ENCODE measurements around the gene PADI1.

The PADI1 gene

GRCh38 chr1:17214876-17215544 is 10.1 kb downstream of the PADI1 start:
- in situ Hi-C loops (cut with MboI; ENCODE audit: low sequenced_read_pairs): no loop called here

GRCh38 chr1:17215545-17215890 is 10.6 kb downstream of the PADI1 start:
- in situ Hi-C loops (cut with MboI; ENCODE audit: low sequenced_read_pairs): no loop called here

- in situ Hi-C loops (cut with MboI; ENCODE audit: low sequenced_read_pairs): no loop called here
Observed at GRCh38 chr1:17216078-17216477, 11.2 kb downstream of the PADI1 start.

GRCh38 chr1:17217607-17218006 is 12.7 kb downstream of the PADI1 start:
- in situ Hi-C loops (cut with MboI; ENCODE audit: low sequenced_read_pairs): no loop called here

GRCh38 chr1:17218939-17219338 is 14.0 kb downstream of the PADI1 start:
- in situ Hi-C loops (cut with MboI; ENCODE audit: low sequenced_read_pairs): no loop called here

GRCh38 chr1:17220287-17220686 is 15.4 kb downstream of the PADI1 start:
- in situ Hi-C loops (cut with MboI; ENCODE audit: low sequenced_read_pairs): no loop called here

GRCh38 chr1:17222557-17222956 is 17.6 kb downstream of the PADI1 start:
- in situ Hi-C loops (cut with MboI; ENCODE audit: low sequenced_read_pairs): no loop called here

- in situ Hi-C loops (cut with MboI; ENCODE audit: low sequenced_read_pairs): no loop called here
Observed at GRCh38 chr1:17224434-17224833, 19.5 kb downstream of the PADI1 start.

- in situ Hi-C loops (cut with MboI; ENCODE audit: low sequenced_read_pairs): no loop called here
Observed at GRCh38 chr1:17225140-17225539, 20.2 kb downstream of the PADI1 start.

GRCh38 chr1:17227358-17227915 is 22.5 kb downstream of the PADI1 start:
- in situ Hi-C loops (cut with MboI; ENCODE audit: low sequenced_read_pairs): no loop called here

- in situ Hi-C loops (cut with MboI; ENCODE audit: low sequenced_read_pairs): no loop called here
Observed at GRCh38 chr1:17228619-17229018, 23.7 kb downstream of the PADI1 start.

GRCh38 chr1:17229379-17229778 is 24.5 kb downstream of the PADI1 start:
- in situ Hi-C loops (cut with MboI; ENCODE audit: low sequenced_read_pairs): no loop called here

GRCh38 chr1:17230106-17230505 is 25.2 kb downstream of the PADI1 start:
- in situ Hi-C loops (cut with MboI; ENCODE audit: low sequenced_read_pairs): loop anchor here (10.0 kb wide), 1 partner anchor 105 kb away; no protein-coding TSS in a partner anchor

- in situ Hi-C loops (cut with MboI; ENCODE audit: low sequenced_read_pairs): loop anchor here (10.0 kb wide), 1 partner anchor 106 kb away; no protein-coding TSS in a partner anchor
Observed at GRCh38 chr1:17230671-17231310, 25.9 kb downstream of the PADI1 start.

- in situ Hi-C loops (cut with MboI; ENCODE audit: low sequenced_read_pairs): loop anchor here (10.0 kb wide), 1 partner anchor 108 kb away; no protein-coding TSS in a partner anchor
Observed at GRCh38 chr1:17232759-17233661, 28.1 kb downstream of the PADI1 start.

GRCh38 chr1:17233675-17234320 is 28.9 kb downstream of the PADI1 start:
- in situ Hi-C loops (cut with MboI; ENCODE audit: low sequenced_read_pairs): loop anchor here (10.0 kb wide), 1 partner anchor 109 kb away; no protein-coding TSS in a partner anchor

GRCh38 chr1:17234405-17234804 is 29.5 kb downstream of the PADI1 start:
- in situ Hi-C loops (cut with MboI; ENCODE audit: low sequenced_read_pairs): loop anchor here (10.0 kb wide), 1 partner anchor 110 kb away; no protein-coding TSS in a partner anchor

GRCh38 chr1:17235135-17235885 is 30.4 kb downstream of the PADI1 start:
- in situ Hi-C loops (cut with MboI; ENCODE audit: low sequenced_read_pairs): loop anchor here (10.0 kb wide), 1 partner anchor 111 kb away; no protein-coding TSS in a partner anchor

- in situ Hi-C loops (cut with MboI; ENCODE audit: low sequenced_read_pairs): loop anchor here (10.0 kb wide), 1 partner anchor 112 kb away; no protein-coding TSS in a partner anchor
Observed at GRCh38 chr1:17236779-17237560, 32.0 kb downstream of the PADI1 start.

All from HL-60/S4 treated with phorbol 12-myristate 13-acetate at 8.2 ng/mL for 4 days and 3 days (cell line).